B cell (primary cell): Measurements from ENCODE around the gene TIGD1.

ENCODE experiments used
- CTCF ChIP-seq: fragments of 200-600 bp; IDR thresholded peaks from one replicate; pipeline ENCODE4 v1.8.0; 2022; ENCODE audit warnings: antibody characterized with exemption, mild to moderate bottlenecking
- EZH2 ChIP-seq: IDR thresholded peaks from 2 replicates; pipeline ENCODE4 v1.6.1; 2012; ENCODE audit warnings: borderline replicate concordance, low read depth, mild to moderate bottlenecking, moderate library complexity, low read length; ENCODE audit not compliant: insufficient read depth, poor library complexity, severe bottlenecking

GRCh38 chr2:232516551-232516950, 33.8 kb downstream of the TIGD1 start:
- TF ChIP-seq CTCF = no peak
- TF ChIP-seq EZH2 = no peak
